Lung microvascular endothelial cell (primary cell): Measurements from ENCODE around the gene HDDC2. TPM values are rescaled to one million over a fixed set of nuclear protein-coding genes. Genes with fewer than 3 reads are reported as not detected.

Experiments used
- DNase-seq, 2 donors: peaks; one replicate each; pipeline versions ENCODE4 v3.0.0 to v3.0.0-alpha.2; 2010; ENCODE audit warnings: low read depth in 2 of 2
- total RNA-seq: library from RNA; depleted of rRNA; stranded (reverse); fragments of >200 nt; gene quantifications from 2 replicates; pipeline ENCODE4 v1.2.1, GENCODE V29; 2014

Gene HDDC2
- total RNA-seq, 1 donor from 2014 or later, result 3.4 TPM

DNA sequence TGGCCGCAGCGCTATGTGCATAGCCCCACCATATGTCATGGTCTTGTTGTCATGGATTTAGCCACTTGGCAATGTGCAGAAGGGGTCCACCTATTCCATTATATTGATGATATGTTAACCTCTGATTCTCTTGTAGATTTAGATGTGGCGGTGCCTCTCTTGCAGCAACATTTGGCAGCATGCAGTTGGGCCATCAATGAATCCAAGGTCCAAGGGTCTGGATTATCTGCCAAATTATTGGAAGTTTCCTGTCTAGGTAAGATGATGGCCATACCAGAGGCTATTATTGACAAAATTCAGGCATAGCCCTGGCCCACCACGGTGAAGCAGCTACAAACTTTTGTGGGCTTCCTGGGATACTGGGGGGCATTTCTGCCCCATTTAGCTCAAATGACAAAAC is 31.4 kb downstream of the HDDC2 start:
- no peak for DNase-seq

DNA sequence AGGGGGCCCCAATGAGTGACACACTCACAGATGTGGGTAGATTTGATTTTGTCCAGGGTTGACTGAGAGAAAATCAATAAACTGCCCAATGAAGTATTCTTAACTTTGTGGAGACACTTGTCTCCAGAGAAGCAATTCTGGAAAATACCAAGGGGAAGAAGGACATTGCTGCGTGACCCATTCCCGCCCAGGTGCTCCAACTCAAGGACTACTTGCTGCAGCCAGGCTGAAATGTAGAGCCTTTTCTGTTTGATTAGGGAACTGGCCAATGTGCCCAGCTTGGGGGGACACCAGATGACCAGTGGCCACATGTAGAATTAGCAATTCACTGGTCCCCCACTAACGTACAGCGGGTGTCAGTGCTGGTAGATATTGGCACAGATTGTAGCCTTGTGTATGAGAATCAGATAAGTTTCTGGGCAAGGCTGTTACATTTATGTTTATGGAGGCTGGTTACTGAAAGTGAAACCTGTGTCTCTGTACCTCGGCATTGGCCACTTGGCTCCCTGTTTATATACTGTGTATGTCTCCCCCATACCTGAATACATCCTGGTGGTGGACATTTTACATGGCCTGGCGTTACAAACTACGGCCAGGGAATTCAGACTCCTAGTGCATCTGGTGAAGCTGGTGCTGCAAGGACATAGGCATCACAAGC is 32.3 kb downstream of the HDDC2 start:
- no peak for DNase-seq

DNA sequence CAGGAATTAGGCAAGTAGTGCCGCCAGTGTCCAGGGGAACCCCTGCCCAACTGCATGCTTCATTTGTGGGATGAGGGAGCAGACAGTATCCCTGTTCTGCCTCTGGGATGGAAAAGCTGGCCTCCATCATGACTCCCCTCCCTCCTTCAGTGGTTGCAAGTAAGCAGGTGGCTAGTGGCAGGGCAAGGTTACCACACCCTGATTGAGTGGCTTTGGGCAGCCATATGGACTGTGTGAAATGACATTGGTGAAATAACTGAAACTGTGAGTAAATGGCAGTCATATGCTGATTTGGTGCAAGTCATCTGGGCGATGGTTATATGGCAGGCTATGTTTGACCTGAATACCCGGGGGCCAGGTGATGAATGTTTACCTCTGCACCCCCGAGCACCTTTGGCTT is 33.0 kb downstream of the HDDC2 start:
- no peak for DNase-seq

DNA sequence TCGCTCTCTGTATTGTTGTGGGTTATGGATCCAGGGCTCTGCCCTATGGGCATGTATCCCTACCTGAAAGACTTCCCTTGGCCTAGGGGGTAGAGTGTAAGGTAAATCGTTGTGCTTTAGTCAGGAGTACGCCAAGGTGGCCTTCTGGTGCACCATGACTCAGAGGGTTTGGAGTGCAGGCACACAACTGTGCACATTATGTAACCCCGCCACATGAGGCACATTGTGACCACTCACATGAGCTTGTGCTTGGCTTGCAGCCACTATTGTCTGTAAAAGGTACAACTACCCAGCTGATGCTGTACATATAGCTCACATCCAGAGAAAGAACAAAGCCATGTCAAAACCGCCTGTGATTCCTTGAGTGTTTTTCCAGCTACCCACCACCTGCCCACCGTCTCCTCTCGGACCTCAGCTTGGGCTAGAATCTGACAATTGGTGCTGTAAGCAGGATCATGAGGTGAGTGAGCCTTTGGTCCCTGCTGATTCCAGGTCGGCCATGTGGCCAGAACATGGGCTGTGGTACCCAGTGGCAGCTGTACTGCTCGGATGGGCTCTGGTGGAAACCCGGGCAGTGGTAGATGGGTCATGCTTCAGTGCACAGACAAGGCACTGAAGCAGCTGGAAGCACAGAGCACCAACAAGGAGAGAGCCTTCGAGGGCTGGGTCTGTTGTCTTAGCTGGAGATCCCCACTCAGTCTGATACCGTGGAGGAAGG is 33.8 kb downstream of the HDDC2 start:
- DNase-seq, result peak; percentile 46 to 79

DNA sequence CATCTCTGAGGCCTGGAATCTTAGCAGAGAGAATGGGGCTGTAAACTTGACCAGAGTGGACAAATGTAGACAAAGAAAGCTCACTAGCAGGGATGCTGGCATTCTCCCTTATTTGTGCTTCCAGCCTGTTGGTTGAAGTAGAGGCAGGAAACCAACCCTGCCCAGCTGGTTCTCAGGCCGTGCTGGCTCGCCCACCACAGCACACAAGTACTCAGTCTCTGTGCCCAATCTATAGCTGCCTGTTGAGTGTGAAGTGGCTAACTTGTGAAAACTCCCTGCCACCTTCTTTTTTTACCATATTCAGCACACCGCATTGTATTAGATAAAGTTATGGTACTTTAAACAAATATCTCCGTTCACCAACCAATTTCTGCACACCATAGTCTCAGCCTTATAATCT is 37.3 kb downstream of the HDDC2 start:
- no peak for DNase-seq

DNA sequence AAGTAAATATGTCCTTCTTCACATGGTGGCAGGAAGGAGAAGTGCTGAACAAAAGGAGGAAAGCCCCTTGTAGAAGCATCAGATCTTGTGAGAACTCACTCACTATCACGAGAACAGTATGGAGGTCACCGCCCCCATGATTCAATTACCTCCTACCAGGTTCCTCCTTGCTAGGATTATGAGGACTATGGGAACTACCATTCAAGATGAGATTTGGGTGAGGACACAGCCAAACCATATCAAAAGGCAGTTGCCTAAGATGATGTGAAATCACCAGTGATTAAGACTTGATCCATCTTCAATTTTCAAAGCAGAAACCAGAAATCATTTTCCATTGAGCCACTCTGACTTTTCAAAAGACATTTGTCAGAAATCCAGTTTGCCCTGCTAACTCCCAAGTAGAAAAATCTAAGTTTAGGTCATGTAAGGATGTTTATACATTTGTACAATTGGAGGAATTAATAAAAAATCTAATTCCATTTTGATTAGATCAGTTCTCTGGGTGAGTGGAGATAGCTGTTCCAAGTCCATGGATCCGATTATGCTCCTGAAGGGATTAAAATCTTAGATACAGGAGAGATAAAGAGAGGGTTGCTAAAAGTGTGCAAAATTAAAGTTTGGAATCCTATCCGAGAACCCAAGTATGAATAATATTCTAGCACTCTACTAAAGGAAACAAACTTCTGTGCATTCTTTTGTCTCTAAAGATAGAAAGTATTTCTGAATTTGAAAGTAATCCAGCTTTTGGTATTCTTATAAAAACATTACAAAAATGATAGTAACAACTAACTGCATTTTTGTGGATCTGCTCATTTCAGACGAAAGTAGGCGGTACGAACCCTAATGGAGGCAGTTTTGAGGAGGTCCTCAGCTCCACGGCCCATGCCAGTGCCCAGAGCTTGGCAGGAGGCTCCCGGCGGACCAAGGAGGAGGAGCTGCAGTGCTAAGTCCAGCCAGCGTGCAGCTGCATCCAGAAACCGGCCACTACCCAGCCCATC is 39.5 kb downstream of the HDDC2 start:
- DNase-seq, result peak in 1 of 2 donors; percentile 41

DNA sequence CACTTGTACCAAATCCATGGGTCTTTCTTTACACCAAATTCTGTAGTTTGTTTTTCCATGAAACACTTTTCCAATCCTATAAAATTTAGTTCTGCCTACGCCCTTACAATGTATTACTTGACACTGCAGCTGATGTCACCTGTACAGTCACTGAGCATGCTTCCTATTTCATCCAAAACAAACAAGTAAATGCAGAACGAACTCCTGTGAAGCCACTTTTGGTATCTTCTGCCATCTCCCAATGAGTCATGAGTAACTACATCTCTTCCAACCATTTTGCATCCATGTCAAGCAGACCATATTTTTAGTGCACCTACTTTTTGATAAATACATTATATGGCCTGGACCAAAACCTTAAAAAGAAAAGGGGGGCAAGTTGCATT is 42.4 kb downstream of the HDDC2 start:
- DNase-seq, result no peak

DNA sequence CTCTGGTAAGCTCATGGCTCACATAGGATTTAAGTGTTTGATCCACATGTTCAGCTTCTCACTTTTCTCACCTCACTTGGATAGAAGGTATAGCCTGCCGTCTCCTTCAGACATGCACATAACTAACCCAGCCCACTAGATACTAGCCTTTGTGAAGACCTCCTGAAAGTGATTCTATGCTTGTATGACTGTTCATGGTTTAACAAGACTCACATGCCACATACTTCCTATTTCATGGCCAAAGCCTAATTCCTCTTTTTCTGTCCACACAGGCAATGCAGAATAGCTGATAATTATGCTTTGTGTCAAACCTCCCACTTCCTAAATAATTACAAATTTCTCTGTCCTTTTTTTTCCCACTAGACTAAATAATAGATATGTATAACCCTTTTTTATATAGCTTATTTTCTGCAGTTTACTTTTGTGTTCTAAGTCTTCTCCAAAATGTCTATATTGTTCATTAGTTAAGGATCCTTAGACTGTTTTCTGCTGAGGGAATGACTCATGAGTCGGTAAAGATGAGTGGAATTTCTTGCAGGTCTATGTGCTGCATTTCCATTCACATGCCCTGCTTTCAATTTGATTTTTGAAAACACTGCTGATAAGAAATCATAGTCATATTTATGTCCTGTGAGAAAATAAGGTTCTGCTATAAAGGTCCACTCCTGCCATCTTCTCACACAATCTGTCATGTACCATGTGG is 43.0 kb downstream of the HDDC2 start:
- DNase-seq, result no peak

DNA sequence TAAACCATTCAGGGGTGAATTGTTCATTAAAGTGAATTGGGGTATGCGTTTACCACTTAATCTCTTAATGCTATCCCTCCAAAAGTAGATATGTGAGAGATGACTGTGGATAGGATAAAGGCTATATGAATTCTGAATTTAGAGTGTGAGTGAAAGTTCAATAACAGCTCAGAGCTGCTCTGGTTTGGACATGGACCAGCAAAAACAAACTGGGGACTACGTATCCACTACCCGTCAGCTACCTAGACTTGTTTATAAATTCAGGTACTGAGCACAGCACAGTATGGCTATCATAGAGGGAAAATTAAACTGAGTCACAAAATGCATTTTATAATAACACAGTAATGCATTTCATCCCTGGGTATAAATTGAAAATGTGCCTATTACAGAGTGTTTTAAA is 44.4 kb downstream of the HDDC2 start:
- no peak for DNase-seq

DNA sequence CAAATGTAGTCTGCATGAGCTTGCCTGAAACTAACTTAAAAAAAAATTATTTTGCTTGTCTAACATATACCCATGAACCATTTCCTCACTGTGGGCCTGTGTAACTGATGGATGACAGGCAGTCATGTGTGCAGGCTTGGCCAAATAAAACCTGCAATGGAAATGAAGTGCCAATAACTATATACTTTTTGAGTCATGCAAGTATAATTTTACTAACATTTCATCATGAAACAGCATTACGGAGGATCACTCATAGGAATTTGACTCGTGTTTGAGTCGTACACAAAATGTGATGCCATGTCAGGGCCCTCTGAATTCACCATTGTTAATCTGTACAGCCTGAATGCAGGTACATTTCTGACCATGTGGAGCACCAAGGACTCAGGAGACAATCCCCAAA is 46.6 kb downstream of the HDDC2 start:
- no peak for DNase-seq

DNA sequence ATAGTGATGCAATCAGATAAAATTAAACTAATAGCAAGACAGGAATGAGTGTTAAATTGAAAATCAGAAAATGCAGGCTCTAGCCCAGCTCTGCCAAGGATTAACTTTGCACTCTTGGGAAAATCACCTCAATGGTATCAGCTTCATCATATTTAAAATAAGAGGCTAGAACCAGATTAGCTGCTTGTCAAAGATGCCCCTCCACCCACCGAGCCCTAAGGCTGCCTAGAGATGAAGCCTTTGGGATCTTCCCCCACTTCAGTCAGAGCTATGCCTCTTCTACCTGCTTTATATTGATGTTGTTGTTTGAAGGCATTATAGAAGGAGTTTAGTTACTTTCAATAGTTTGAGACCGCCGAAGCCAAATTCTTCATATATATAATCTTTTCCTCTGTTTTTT is 47.4 kb downstream of the HDDC2 start:
- no peak for DNase-seq

DNA sequence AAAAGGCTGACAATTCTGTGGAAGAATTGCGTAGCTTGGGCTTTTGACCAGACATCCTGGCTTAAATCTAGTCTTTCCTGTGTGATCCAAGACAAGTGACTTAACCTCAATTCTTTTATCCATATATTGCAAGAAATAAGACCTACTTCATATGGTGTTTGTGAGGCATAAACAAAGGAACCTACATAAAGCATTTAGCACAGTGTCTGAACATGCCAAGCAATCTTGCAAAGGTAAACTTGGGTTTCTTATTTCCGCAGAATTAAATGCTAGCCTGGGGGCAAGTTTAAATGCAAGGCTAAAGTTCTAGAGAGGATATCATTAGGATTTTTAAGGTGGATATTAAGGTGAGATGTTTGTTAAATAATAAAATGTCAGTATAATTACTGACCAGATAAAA is 47.9 kb downstream of the HDDC2 start:
- DNase-seq, result no peak

DNA sequence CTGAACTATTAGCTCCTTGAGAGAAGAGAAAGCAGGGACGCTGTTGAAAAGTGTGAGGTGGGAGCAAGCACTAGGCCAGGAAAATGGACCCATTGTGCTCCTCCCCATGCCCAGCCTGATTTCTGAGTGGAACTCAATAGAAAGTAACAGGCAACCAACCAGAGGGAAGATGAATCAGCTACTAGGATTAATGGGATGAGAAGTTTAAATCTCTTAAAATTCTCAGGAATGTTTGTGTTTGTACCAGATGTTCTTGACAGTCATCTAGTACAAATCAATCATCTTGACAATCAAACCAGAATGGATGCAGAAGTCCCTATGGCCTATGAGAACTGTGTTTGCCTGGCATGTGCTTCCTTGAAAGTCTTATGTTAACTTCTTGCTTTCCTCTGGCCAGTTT is 48.9 kb downstream of the HDDC2 start:
- DNase-seq, result peak in 1 of 2 donors; percentile 29

DNA sequence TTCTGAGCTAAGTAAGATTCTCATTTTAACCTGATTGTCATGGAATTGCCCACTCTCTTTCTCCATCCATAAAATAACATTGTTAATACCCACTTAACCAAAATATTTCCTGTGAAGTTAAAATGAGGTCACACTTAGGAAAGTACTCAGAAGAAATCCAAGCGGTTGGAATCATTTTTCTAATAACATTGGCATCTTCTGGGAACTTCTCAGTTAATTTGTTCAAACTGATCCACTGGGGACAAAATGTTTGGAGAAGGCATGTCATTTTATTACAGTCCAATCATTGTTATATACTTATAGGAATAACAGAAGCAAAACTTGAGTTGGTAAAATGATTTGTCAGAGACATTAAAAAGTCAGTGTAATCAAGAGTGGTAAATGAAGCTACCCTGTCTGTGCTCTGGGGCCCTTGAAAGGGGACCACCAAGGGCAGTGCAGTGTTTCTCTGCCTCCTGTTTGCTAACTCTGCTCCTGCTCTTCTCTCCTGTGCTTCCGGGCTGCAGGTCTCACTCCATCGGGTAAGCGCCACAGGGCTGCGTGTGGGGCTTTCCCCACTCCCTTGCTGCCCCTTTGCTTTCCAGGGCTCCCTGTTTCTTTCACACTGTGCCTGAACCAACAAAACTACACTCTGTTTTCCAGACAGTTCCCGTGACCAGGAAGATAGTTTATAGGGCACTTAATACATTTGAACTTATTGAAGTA is 50.1 kb downstream of the HDDC2 start:
- DNase-seq, result no peak

DNA sequence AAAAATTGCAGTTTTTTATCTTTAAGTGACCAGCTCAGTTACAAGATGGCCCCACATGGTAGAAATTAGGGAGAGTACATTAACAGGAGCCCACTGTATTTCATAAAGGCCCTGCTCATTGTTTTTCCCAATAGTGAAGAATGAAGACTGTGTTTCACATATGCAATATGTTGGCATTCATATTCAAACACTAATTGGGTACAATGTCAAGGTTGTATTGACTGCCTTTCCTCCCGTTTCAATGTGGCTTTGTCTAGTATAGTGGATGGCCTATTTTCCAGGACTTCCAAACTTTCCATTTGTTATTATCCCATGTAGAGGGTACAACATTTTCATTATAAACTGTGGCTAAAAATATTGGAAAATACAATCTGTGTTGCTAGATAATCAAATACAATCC is 51.3 kb downstream of the HDDC2 start:
- DNase-seq, result no peak

DNA sequence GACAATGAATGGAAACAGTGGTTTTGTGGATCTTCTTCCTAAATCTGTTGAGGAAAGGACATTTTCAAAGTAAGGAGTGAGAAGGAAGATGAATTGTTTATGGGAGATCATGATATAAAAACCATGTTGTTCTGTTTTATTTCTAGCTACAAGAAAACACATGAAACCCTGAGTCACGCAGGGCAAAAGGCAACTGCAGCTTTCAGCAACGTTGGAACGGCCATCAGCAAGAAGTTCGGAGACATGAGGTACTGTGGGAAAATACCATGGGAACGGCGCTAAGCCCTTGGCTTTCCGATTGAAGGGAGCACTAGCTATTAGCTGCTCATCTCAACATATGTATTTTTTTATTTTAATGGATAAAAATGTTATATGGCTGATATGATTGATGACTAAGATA is 53.6 kb downstream of the HDDC2 start:
- no peak for DNase-seq

DNA sequence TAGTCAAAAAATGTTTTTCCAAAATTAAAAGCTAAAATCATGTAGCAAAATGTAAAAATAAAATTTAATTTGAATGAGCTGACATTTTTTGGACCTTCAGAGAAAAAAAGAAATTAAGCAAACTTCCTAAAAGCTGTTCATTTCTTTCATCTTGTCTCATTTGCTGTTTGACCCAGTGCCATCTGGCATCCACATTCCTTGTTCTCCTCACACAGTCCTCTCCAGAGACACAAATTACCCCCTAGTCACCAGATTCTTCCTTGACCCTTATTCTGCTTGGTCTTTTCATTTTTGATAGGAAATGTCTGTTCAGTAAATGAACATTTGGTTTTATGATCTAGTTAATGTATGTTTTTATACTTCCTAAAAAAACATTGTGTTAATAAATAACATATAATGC is 55.2 kb downstream of the HDDC2 start:
- no peak for DNase-seq

DNA sequence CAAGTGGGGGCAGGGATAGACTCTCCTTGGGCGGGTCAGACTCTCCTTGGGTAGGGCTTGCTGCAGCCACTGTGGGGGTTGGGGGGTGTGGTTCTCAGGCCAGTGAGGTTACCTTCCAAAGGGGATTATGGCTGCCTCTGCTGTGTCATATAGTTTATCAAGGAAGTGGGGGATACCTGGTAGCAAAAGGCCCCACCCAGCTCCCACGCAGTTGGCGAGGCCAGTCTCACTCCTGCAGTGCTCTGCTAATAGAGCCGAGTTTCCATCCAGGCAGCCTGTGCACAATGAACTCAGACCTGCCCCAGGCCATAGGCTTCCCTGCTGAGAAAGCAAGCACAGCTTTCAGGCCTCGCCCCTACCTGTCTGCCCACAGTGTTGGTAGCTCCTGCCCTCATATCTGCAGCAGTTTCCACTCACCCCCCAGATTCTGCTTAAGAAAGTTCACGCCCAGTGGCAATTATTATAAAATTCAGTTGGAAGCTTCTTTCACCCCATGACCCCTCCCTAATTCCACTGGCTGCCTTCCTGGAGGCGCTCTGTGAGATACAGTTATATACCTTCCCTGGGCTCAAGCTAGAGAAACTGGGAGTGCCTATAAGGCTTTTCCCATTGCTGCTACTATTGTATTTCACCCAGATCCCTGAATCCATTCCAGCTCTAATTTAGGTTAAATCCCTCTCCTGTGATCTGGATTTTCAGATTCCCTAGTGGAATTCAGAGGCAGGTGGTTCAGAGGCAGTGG is 56.1 kb downstream of the HDDC2 start:
- no peak for DNase-seq

DNA sequence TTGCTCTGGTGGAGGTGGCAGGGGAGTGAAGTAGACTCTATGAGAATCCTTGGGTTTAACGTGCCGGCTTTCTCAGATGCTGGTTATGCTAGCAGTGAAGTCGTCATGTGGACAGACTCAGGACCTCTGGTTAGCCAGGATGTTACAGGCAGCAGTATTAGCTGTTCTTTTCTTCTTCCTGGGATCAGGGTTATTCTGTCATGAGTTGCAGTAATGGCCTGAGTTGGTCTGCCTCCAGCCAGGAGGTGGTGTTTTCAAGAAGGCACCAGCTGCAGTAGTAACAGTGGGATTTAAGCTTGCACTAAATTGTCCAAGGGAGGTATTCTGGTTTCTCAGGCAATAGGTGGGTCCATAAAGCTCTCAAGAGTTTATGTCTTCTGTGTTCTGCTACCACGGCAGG is 56.7 kb downstream of the HDDC2 start:
- DNase-seq, result no peak

DNA sequence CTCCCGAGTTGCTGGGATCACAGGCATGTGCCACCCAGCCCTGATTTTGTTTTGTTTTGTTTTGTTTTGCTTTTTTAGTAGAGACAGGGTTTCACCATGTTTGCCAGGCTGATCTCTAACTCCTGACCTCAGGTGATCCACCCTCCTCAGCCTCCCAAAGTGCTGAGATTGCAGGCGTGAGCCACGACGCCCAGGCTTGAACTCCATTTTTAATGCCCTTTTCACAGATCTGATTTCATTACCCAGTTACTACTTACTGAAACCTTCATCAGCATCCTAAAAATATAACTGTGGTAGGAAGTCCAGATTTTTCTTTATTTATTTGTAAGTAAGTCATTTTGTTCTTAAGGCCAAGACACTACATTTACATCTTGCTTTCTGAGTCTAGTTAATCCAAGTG is 64.0 kb downstream of the HDDC2 start:
- DNase-seq, result no peak
